ENCODE data around the gene PHLDA3. TPM values are rescaled to one million over a fixed set of nuclear protein-coding genes. Genes with fewer than 3 reads are reported as not detected.

Gene PHLDA3
- total and polyA plus RNA-seq, 2 of the 13 experiments (the other 11 are each of a cell fraction or from before 2014, with no cell fraction given), result 16.7 to 33.6 TPM

GRCh38 chr1:201481761-201482493, 12.9 kb upstream of the PHLDA3 start (continued):
- peak; percentile 79; the same call in 1 of the 2 replicates for TF ChIP-seq PHF21A (CRISPR knock-in tag; IDR thresholded peaks at IDR 0.05)
- no peak for TF ChIP-seq NFYB (CRISPR knock-in tag; IDR thresholded peaks at IDR 0.05)
- no peak for TF ChIP-seq ZMYM4 (CRISPR knock-in tag; IDR thresholded peaks at IDR 0.05)
- TF ChIP-seq ZNF737 (CRISPR knock-in tag; IDR thresholded peaks at IDR 0.05; ENCODE audit: borderline replicate concordance), result 0 out of 2 replicates have a peak, but pooled peaks have one; percentile 40
- no peak for TF ChIP-seq ZNF431 (CRISPR knock-in tag; IDR thresholded peaks at IDR 0.05; ENCODE audit: borderline replicate concordance, low read depth)
- TF ChIP-seq RAD51 (IDR thresholded peaks at IDR 0.05; ENCODE audit: borderline replicate concordance), result no peak
- no peak for TF ChIP-seq GPBP1L1 (CRISPR knock-in tag; IDR thresholded peaks at IDR 0.05)
- no peak for TF ChIP-seq ELF4 (CRISPR knock-in tag; IDR thresholded peaks at IDR 0.05; ENCODE audit: borderline replicate concordance)
- TF ChIP-seq IRF1 (CRISPR knock-in tag; IDR thresholded peaks at IDR 0.05; ENCODE audit: low read depth), result no peak
- no peak for TF ChIP-seq SP2 (CRISPR knock-in tag; IDR thresholded peaks at IDR 0.05)
- TF ChIP-seq MTA3 (CRISPR knock-in tag; IDR thresholded peaks at IDR 0.05), result no peak
- 0 out of 2 replicates have a peak, but pooled peaks have one; percentile 29 for TF ChIP-seq ERF (CRISPR knock-in tag; IDR thresholded peaks at IDR 0.05)
- TF ChIP-seq ZIK1 (CRISPR knock-in tag; IDR thresholded peaks at IDR 0.05; ENCODE audit: borderline replicate concordance, low read depth), result no peak
- TF ChIP-seq KDM4B (CRISPR knock-in tag; IDR thresholded peaks at IDR 0.05), result no peak
- peak; percentile 30; the same call in 1 of the 2 replicates for TF ChIP-seq HINFP (CRISPR knock-in tag; IDR thresholded peaks at IDR 0.05; ENCODE audit: low read depth)
- no peak for TF ChIP-seq ZMYM2 (CRISPR knock-in tag; IDR thresholded peaks at IDR 0.05)
- peak; percentile 66; the same call in 1 of the 2 replicates for TF ChIP-seq SMC3 (IDR thresholded peaks at IDR 0.05; ENCODE audit: low read length)
- no peak for TF ChIP-seq ZNF44 (CRISPR knock-in tag; IDR thresholded peaks at IDR 0.05)
- no peak for TF ChIP-seq ARID2 (CRISPR knock-in tag; IDR thresholded peaks at IDR 0.05; ENCODE audit: borderline replicate concordance)
- no peak for TF ChIP-seq ZNF484 (CRISPR knock-in tag; IDR thresholded peaks at IDR 0.05; ENCODE audit: borderline replicate concordance, low read depth)
- TF ChIP-seq ATAD3A (CRISPR knock-in tag; IDR thresholded peaks at IDR 0.05), result no peak
- no peak for TF ChIP-seq ZNF740 (CRISPR knock-in tag; IDR thresholded peaks at IDR 0.05)
- TF ChIP-seq IRF9 (CRISPR knock-in tag; IDR thresholded peaks at IDR 0.05; ENCODE audit: borderline replicate concordance), result no peak
- TF ChIP-seq ATF7-NPFF (CRISPR knock-in tag; IDR thresholded peaks at IDR 0.05; ENCODE audit: low read depth), result no peak
- no peak for TF ChIP-seq ZNF777 (CRISPR knock-in tag; IDR thresholded peaks at IDR 0.05)
- TF ChIP-seq MED8 (CRISPR knock-in tag; IDR thresholded peaks at IDR 0.05; ENCODE audit: insufficient replicate concordance), result no peak
